ENCODE measurements around the gene CSTPP1. TPM values are rescaled to one million over a fixed set of nuclear protein-coding genes. Genes with fewer than 3 reads are reported as not detected.

The CSTPP1 gene
- total RNA-seq, 4 donors from 2014 or later: 19.1 to 27.0 (median 21.8) TPM

GRCh38 chr11:47164321-47164720 lies 227.8 kb downstream of the CSTPP1 start:
- WGBS, 2 donors (ENCODE audit: low coverage in 1 of 2): 60% methylated on average over 1 of the region's 4 CpGs; no CpG with 5 or more reads in 1 of the 2 donors
- no peak overlapping the region for H3K27ac ChIP-seq
- H3K4me1 ChIP-seq: peaks cover 0 to 24% (median 0%) of the 10 kb centered on the region in 3 donors
- TF ChIP-seq POLR2A (IDR thresholded peaks at IDR 0.05) (no peak), EP300 (IDR thresholded peaks at IDR 0.05) (no peak), POLR2AphosphoS5 (IDR thresholded peaks at IDR 0.05) (no peak), CTCF (IDR thresholded peaks at IDR 0.05) (no peak)
- H3K27me3 ChIP-seq: no peaks in the 10 kb centered on the region
- no peaks in the 10 kb centered on the region for H3K9me3 ChIP-seq
- peaks cover 0 to 71% of the 10 kb centered on the region in 2 donors for H3K36me3 ChIP-seq
- H3K4me3 ChIP-seq: no peak overlapping the region
- no peak for ATAC-seq

- TF ChIP-seq POLR2A (IDR thresholded peaks at IDR 0.05) (no peak), POLR2AphosphoS5 (IDR thresholded peaks at IDR 0.05) (no peak), CTCF (IDR thresholded peaks at IDR 0.05) (no peak), EP300 (IDR thresholded peaks at IDR 0.05) (no peak)
- Histone ChIP-seq H3K36me3 (peaks cover 0 to 75% of the 10 kb centered on the region in 2 donors), H3K4me1 (peaks cover 0 to 26% (median 0%) of the 10 kb centered on the region in 3 donors), H3K27me3 (no peaks in the 10 kb centered on the region), H3K9me3 (no peaks in the 10 kb centered on the region), H3K4me3 (no peak overlapping the region), H3K27ac (no peak overlapping the region)
- ATAC-seq: no peak
- WGBS, 2 donors (ENCODE audit: low coverage in 1 of 2): 70 to 79% methylated on average over 3 to 8 of the region's 16 CpGs
Observed at GRCh38 chr11:47165253-47165840, 228.8 kb downstream of the CSTPP1 start.

- peaks cover 0 to 31% (median 0%) of the 10 kb centered on the region in 3 donors for H3K4me1 ChIP-seq
- peaks cover 0 to 86% of the 10 kb centered on the region in 2 donors for H3K36me3 ChIP-seq
- TF ChIP-seq POLR2A (IDR thresholded peaks at IDR 0.05): no peak
- no peak for TF ChIP-seq EP300 (IDR thresholded peaks at IDR 0.05)
- no peak for TF ChIP-seq CTCF (IDR thresholded peaks at IDR 0.05)
- TF ChIP-seq POLR2AphosphoS5 (IDR thresholded peaks at IDR 0.05): no peak
- H3K9me3 ChIP-seq: no peaks in the 10 kb centered on the region
- no peak overlapping the region for H3K27ac ChIP-seq
- no peak overlapping the region for H3K4me3 ChIP-seq
- no peaks in the 10 kb centered on the region for H3K27me3 ChIP-seq
- 40% methylated on average over 1 of the region's 5 CpGs; no CpG with 5 or more reads in 1 of the 2 donors for WGBS, 2 donors (ENCODE audit: low coverage in 1 of 2)
- no peak for ATAC-seq
Observed at GRCh38 chr11:47166368-47166767, 229.8 kb downstream of the CSTPP1 start.

GRCh38 chr11:47171061-47171838 lies 234.7 kb downstream of the CSTPP1 start:
- H3K4me1 ChIP-seq: peaks cover 3 to 62% (median 14%) of the 10 kb centered on the region in 3 donors
- ATAC-seq: no peak
- H3K9me3 ChIP-seq: no peaks in the 10 kb centered on the region
- 81 to 85% methylated on average over 8 to 10 of the region's 16 CpGs for WGBS, 2 donors (ENCODE audit: low coverage in 1 of 2)
- H3K36me3 ChIP-seq: peaks cover 0 to 90% of the 10 kb centered on the region in 2 donors
- peak overlapping the region; percentile 5 to 68 (median 62) for H3K27ac ChIP-seq
- no peak overlapping the region for H3K4me3 ChIP-seq
- H3K27me3 ChIP-seq: no peaks in the 10 kb centered on the region
- TF ChIP-seq POLR2AphosphoS5 (IDR thresholded peaks at IDR 0.05): no peak
- TF ChIP-seq EP300 (IDR thresholded peaks at IDR 0.05): no peak
- no peak for TF ChIP-seq CTCF (IDR thresholded peaks at IDR 0.05)
- no peak for TF ChIP-seq POLR2A (IDR thresholded peaks at IDR 0.05)

Measured in gastroesophageal sphincter (tissue), 4 donors.